Smooth muscle cell (in vitro differentiated cells): ENCODE measurements around the gene HLA-DOA. TPM values are rescaled to one million over a fixed set of nuclear protein-coding genes. Genes with fewer than 3 reads are reported as not detected.

Experiments
- DNase-seq: peaks from one replicate; lab custom pipeline; 2025; ENCODE audit not compliant: unreplicated experiment; lab: John Stamatoyannopoulos, UW
- H2AFZ ChIP-seq: fragments of 200-600 bp; sonication (generic); 2 replicates; pipeline ENCODE4 v1.6.0; 2016; ENCODE audit warnings: antibody characterized with exemption, low read depth, mild to moderate bottlenecking
- H3F3A ChIP-seq: fragments of 200-600 bp; sonication (generic); 2 replicates; pipeline ENCODE4 v1.6.0; 2017; ENCODE audit warnings: antibody characterized with exemption, low read depth
- H3K27ac ChIP-seq: fragments of 200-600 bp; sonication (generic); 2 replicates; pipeline ENCODE4 v1.5.1; 2016; ENCODE audit warnings: low read depth, mild to moderate bottlenecking
- H3K27me3 ChIP-seq: fragments of 200-600 bp; sonication (generic); 2 replicates; pipeline ENCODE4 v1.6.1; 2016; ENCODE audit warnings: low read depth, mild to moderate bottlenecking
- H3K36me3 ChIP-seq: fragments of 200-600 bp; sonication (generic); 2 replicates; pipeline ENCODE4 v1.5.1; 2016; ENCODE audit warnings: low read depth
- H3K4me1 ChIP-seq: fragments of 200-600 bp; sonication (generic); 2 replicates; pipeline ENCODE4 v1.5.1; 2016; ENCODE audit warnings: low read depth
- H3K4me2 ChIP-seq: fragments of 200-600 bp; sonication (generic); 2 replicates; pipeline ENCODE4 v1.6.0; 2016; ENCODE audit warnings: mild to moderate bottlenecking
- H3K4me3 ChIP-seq: fragments of 200-600 bp; sonication (generic); 2 replicates; pipeline ENCODE4 v1.5.1; 2016; ENCODE audit warnings: mild to moderate bottlenecking
- H3K79me2 ChIP-seq: fragments of 200-600 bp; sonication (generic); 2 replicates; pipeline ENCODE4 v1.6.0; 2016; ENCODE audit warnings: low read depth, mild to moderate bottlenecking
- H3K9ac ChIP-seq: fragments of 200-600 bp; sonication (generic); 2 replicates; pipeline ENCODE4 v1.6.0; 2016; ENCODE audit warnings: low read depth
- H3K9me3 ChIP-seq: fragments of 200-600 bp; sonication (generic); replicated peaks from 2 replicates; pipeline ENCODE4 v1.5.1; 2016; ENCODE audit warnings: low read depth
- H4K20me1 ChIP-seq: fragments of 200-600 bp; sonication (generic); 2 replicates; pipeline ENCODE4 v1.6.0; 2016; ENCODE audit warnings: low read depth
- CTCF ChIP-seq: fragments of 200-600 bp; sonication (generic); IDR thresholded peaks from 2 replicates; pipeline ENCODE4 v1.5.1; 2017; ENCODE audit warnings: borderline replicate concordance, mild to moderate bottlenecking, antibody characterized with exemption; ENCODE audit not compliant: insufficient read depth, poor library complexity, severe bottlenecking
- WGBS: methylation state at CpG from one replicate; pipeline ENCODE4 v1.1.7; 2016; ENCODE audit warnings: low lambda C conversion rate; 5-methylcytosine and 5-hydroxymethylcytosine counted together
- polyA plus RNA-seq: library from polyadenylated mRNA; unstranded; fragments of >200 nt; fragmentation: Nextera tagmentation; extraction: Ambion mirVana; gene quantifications from 2 replicates; pipeline ENCODE4 v1.2.1, GENCODE V29; 2016
- total RNA-seq: library from RNA; depleted of rRNA; stranded (reverse); fragments of >200 nt; gene quantifications from 2 replicates; pipeline ENCODE4 v1.2.3, GENCODE V29; 2014

The HLA-DOA gene
- total and polyA plus RNA-seq, 2 experiments from 2014 or later, result 0.09 TPM; not detected in 1

GRCh38 chr6:32962213-32962826 is 47.1 kb downstream of the HLA-DOA start:
- no peak for TF ChIP-seq CTCF
- no peaks in the 10 kb centered on the region for H3K27me3 ChIP-seq
- no peaks in the 10 kb centered on the region for H3K9me3 ChIP-seq
- WGBS, result 83% methylated on average over 1 of the region's 1 CpG
- H3K9ac ChIP-seq, result no peak overlapping the region
- H2AFZ ChIP-seq, result no peak overlapping the region
- no peak for DNase-seq
- peaks cover 9% of the 10 kb centered on the region for H3K4me1 ChIP-seq
- no peak overlapping the region for H3K27ac ChIP-seq
- H3K79me2 ChIP-seq, result peaks cover 54% of the 10 kb centered on the region
- H3K4me2 ChIP-seq, result no peak overlapping the region
- peaks cover 5% of the 10 kb centered on the region for H3F3A ChIP-seq
- no peaks in the 10 kb centered on the region for H3K36me3 ChIP-seq
- peaks cover 18% of the 10 kb centered on the region for H4K20me1 ChIP-seq
- H3K4me3 ChIP-seq, result no peak overlapping the region

- DNase-seq, result no peak
- no peaks in the 10 kb centered on the region for H3K27me3 ChIP-seq
- TF ChIP-seq CTCF, result no peak
- H3K4me1 ChIP-seq, result no peaks in the 10 kb centered on the region
- no peaks in the 10 kb centered on the region for H3K36me3 ChIP-seq
- H3K79me2 ChIP-seq, result peaks cover 38% of the 10 kb centered on the region
- H3K4me3 ChIP-seq, result no peak overlapping the region
- peaks cover 8% of the 10 kb centered on the region for H4K20me1 ChIP-seq
- no peaks in the 10 kb centered on the region for H3F3A ChIP-seq
- no peak overlapping the region for H3K4me2 ChIP-seq
- no peaks in the 10 kb centered on the region for H3K9me3 ChIP-seq
- no peak overlapping the region for H3K9ac ChIP-seq
- no peak overlapping the region for H3K27ac ChIP-seq
- 98% methylated on average over 4 of the region's 5 CpGs for WGBS
- H2AFZ ChIP-seq, result no peak overlapping the region
These were observed 48.8 kb downstream of the HLA-DOA start for GRCh38 chr6:32960563-32960962.

GRCh38 chr6:32956176-32956575 is 53.2 kb downstream of the HLA-DOA start:
- no peak for DNase-seq
- H4K20me1 ChIP-seq, result peaks cover 7% of the 10 kb centered on the region
- H3F3A ChIP-seq, result no peaks in the 10 kb centered on the region
- peaks cover 5% of the 10 kb centered on the region for H3K79me2 ChIP-seq
- H2AFZ ChIP-seq, result no peak overlapping the region
- no peak overlapping the region for H3K4me3 ChIP-seq
- no peak overlapping the region for H3K27ac ChIP-seq
- H3K27me3 ChIP-seq, result no peaks in the 10 kb centered on the region
- no peak for TF ChIP-seq CTCF
- WGBS, result 70% methylated on average over 2 of the region's 2 CpGs
- H3K4me1 ChIP-seq, result no peaks in the 10 kb centered on the region
- no peak overlapping the region for H3K9ac ChIP-seq
- H3K4me2 ChIP-seq, result no peak overlapping the region
- H3K9me3 ChIP-seq, result no peaks in the 10 kb centered on the region
- no peaks in the 10 kb centered on the region for H3K36me3 ChIP-seq
